Spleen (tissue), 7 donors: Measurements from ENCODE around the gene COL23A1.

Experiments
- CTCF ChIP-seq, 11 experiments: fragments of 200-600 bp in 7 of 11; fragments of 450-650 bp in 4 of 11; sonication (generic) in 4 of 11; IDR thresholded peaks in 8 of 11; conservative IDR thresholded peaks in 3 of 11; 1 replicate in 7 of 11; 2 replicates in 4 of 11; pipeline versions ENCODE4 v1.4.0 to v1.8.0; 2016 to 2021; ENCODE audit warnings: antibody characterized with exemption in 11 of 11, inconsistent platforms in 4 of 11, mild to moderate bottlenecking in 1 of 11
- POLR2A ChIP-seq, 3 donors: fragments of 450-650 bp; IDR thresholded peaks; one replicate each; pipeline ENCODE4 v1.5.1; 2017; ENCODE audit warnings: antibody characterized with exemption in 3 of 3, mild to moderate bottlenecking in 1 of 3
- POLR2AphosphoS5 ChIP-seq, 3 donors: sonication (generic); formaldehyde crosslinking; IDR thresholded peaks; one replicate each; pipeline ENCODE4 v1.5.1; 2017; ENCODE audit warnings: antibody characterized with exemption in 3 of 3
- donor health status: DM: no; HTN: no; CAD: no; lungs with moderate emphysema.
- donor health status: DM: no; HTN: no; CAD: no.
- donor health status: DM: no; HTN: no; CAD: no.

- TF ChIP-seq POLR2A (IDR thresholded peaks at IDR 0.05) (no peak), CTCF (IDR thresholded peaks at IDR 0.05 in 8 of 11, conservative IDR thresholded peaks at IDR 0.05 in 3 of 11) (no peak), POLR2AphosphoS5 (IDR thresholded peaks at IDR 0.05) (peak in 2 of 3 donors; percentile 6 to 53)
Measured at GRCh38 chr5:178221282-178221681, 368.9 kb downstream of the COL23A1 start.
